GM12874 (cell line): ENCODE measurements around the gene MLH1.
A peak's percentile ranks its signal among the peaks of the same experiment; 100 is the strongest.

Experiments used
- CTCF ChIP-seq: IDR thresholded peaks from 2 replicates; pipeline ENCODE4 v1.5.1; 2011; ENCODE audit warnings: low read depth, mild to moderate bottlenecking, control low read depth, low read length, moderate library complexity; ENCODE audit not compliant: insufficient read depth

MLH1 gene

DNA sequence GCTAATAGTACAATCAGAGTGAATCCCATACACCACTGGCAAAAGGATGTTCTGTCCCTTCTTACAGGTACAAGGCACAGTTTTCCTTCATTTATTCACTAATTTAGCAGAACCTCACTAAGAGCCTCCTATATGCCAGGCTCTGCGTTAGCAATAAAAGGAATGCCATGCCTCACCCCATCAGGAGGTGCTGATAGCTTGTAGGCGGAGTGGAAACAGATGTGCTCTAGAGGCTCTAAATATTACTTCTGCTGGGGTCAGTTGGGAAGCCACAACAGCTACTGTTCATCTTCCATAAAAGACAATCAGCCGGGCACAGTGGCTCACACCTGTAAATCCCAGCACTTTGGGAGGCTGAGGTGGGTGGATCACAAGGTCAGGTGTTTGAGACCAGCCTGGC is 24.4 kb downstream of the MLH1 start:
- no peak for TF ChIP-seq CTCF

- 0 out of 2 replicates have a peak, but pooled peaks have one; percentile 18 for TF ChIP-seq CTCF
These were observed 30.8 kb downstream of the MLH1 start for GRCh38 chr3:37024092-37024491.

- no peak for TF ChIP-seq CTCF
These were observed 31.6 kb downstream of the MLH1 start for GRCh38 chr3:37024820-37025405.

DNA sequence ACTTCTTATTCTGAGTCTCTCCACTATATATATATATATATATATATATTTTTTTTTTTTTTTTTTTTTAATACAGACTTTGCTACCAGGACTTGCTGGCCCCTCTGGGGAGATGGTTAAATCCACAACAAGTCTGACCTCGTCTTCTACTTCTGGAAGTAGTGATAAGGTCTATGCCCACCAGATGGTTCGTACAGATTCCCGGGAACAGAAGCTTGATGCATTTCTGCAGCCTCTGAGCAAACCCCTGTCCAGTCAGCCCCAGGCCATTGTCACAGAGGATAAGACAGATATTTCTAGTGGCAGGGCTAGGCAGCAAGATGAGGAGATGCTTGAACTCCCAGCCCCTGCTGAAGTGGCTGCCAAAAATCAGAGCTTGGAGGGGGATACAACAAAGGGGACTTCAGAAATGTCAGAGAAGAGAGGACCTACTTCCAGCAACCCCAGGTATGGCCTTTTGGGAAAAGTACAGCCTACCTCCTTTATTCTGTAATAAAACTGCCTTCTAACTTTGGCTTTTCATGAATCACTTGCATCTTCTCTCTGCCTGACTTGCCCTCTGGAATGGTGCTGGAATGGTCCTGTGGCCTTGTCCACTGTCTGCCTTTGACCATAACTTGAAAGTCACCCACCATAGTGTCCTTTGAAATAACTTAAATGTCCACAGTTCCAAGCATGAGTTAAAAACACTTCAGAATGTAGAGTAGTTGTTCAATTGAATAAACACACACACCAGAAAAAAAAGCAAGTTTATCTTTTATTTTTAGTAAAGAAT is 32.4 kb downstream of the MLH1 start:
- no peak for TF ChIP-seq CTCF

- no peak for TF ChIP-seq CTCF
These were observed 33.5 kb downstream of the MLH1 start for GRCh38 chr3:37026851-37027250.

GRCh38 chr3:37028329-37028728 is 35.0 kb downstream of the MLH1 start:
- TF ChIP-seq CTCF = no peak

DNA sequence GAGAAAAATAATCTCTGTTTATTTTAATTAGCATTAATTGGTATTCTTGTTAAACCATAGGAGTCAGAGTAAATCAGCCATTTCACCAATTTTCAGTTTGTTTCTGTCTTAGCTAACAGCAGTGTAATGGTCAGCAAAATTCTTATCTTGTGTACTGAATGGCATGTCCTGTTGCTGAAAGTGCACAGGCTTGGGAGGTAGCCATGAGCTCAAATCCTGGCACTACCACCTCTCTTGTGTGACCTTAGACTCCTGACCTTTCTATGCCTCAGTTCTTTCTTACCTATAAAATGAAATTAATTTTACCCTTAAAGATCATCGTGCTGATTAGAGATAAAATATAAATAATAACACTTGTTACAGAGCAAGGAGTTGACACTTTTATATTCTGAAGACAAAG is 35.8 kb downstream of the MLH1 start:
- TF ChIP-seq CTCF = no peak
